ENCODE data around the gene HHEX.

DNA sequence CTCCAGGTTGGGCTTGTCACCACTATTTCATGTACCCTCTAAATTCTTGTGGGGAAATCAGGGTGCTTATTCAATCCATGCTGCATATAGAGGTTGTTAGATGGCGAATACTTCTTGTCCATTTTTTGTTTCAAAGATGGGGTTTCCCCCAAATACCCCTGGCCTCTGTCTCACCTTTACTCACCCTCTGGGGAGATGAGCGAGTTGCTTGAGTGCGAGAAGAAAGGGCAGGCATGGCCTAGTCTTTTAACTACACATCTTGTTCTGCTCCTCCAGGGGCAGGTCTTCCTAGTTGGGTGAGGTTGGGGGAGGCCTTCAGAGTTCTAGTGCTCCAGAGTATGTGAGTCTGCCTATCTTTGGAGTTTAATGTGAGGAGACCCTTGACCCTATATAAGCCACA, 46.2 kb downstream of the HHEX start:
- TF ChIP-seq, protein P1, sequence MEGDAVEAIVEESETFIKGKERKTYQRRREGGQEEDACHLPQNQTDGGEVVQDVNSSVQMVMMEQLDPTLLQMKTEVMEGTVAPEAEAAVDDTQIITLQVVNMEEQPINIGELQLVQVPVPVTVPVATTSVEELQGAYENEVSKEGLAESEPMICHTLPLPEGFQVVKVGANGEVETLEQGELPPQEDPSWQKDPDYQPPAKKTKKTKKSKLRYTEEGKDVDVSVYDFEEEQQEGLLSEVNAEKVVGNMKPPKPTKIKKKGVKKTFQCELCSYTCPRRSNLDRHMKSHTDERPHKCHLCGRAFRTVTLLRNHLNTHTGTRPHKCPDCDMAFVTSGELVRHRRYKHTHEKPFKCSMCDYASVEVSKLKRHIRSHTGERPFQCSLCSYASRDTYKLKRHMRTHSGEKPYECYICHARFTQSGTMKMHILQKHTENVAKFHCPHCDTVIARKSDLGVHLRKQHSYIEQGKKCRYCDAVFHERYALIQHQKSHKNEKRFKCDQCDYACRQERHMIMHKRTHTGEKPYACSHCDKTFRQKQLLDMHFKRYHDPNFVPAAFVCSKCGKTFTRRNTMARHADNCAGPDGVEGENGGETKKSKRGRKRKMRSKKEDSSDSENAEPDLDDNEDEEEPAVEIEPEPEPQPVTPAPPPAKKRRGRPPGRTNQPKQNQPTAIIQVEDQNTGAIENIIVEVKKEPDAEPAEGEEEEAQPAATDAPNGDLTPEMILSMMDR (IDR thresholded peaks at IDR 0.05 in 2 of 3, conservative IDR thresholded peaks at IDR 0.05 in 1 of 3; ENCODE audit: control insufficient read depth in 2 of 3, extremely low read depth in 1 of 3, insufficient read depth in 1 of 3, low read depth in 3 of 3, low read length in 3 of 3) = no peak
- no peak for TF ChIP-seq NR2C2 (IDR thresholded peaks at IDR 0.05; ENCODE audit: borderline replicate concordance, control insufficient read depth, insufficient read length, low read depth)
- TF ChIP-seq, protein P2, sequence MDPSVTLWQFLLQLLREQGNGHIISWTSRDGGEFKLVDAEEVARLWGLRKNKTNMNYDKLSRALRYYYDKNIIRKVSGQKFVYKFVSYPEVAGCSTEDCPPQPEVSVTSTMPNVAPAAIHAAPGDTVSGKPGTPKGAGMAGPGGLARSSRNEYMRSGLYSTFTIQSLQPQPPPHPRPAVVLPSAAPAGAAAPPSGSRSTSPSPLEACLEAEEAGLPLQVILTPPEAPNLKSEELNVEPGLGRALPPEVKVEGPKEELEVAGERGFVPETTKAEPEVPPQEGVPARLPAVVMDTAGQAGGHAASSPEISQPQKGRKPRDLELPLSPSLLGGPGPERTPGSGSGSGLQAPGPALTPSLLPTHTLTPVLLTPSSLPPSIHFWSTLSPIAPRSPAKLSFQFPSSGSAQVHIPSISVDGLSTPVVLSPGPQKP (IDR thresholded peaks at IDR 0.05; ENCODE audit: low read depth, low read length) = no peak
- TF ChIP-seq EP300 (IDR thresholded peaks at IDR 0.05; ENCODE audit: borderline replicate concordance in 1 of 2, control insufficient read depth in 1 of 2, low read depth in 2 of 2, low read length in 2 of 2) = no peak
- TF ChIP-seq, protein P3, sequence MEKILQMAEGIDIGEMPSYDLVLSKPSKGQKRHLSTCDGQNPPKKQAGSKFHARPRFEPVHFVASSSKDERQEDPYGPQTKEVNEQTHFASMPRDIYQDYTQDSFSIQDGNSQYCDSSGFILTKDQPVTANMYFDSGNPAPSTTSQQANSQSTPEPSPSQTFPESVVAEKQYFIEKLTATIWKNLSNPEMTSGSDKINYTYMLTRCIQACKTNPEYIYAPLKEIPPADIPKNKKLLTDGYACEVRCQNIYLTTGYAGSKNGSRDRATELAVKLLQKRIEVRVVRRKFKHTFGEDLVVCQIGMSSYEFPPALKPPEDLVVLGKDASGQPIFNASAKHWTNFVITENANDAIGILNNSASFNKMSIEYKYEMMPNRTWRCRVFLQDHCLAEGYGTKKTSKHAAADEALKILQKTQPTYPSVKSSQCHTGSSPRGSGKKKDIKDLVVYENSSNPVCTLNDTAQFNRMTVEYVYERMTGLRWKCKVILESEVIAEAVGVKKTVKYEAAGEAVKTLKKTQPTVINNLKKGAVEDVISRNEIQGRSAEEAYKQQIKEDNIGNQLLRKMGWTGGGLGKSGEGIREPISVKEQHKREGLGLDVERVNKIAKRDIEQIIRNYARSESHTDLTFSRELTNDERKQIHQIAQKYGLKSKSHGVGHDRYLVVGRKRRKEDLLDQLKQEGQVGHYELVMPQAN (conservative IDR thresholded peaks at IDR 0.05) = no peak
- TF ChIP-seq, protein P4, sequence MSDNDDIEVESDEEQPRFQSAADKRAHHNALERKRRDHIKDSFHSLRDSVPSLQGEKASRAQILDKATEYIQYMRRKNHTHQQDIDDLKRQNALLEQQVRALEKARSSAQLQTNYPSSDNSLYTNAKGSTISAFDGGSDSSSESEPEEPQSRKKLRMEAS (IDR thresholded peaks at IDR 0.05; ENCODE audit: low read depth, low read length) = no peak
- TF ChIP-seq POLR2A (IDR thresholded peaks at IDR 0.05; ENCODE audit: low read depth, low read length) = no peak
- no peak for TF ChIP-seq SIX5 (IDR thresholded peaks at IDR 0.05; ENCODE audit: low read depth, low read length, severe bottlenecking)
- TF ChIP-seq HDAC2 (IDR thresholded peaks at IDR 0.05) = no peak
- TF ChIP-seq EZH2 (IDR thresholded peaks at IDR 0.05; ENCODE audit: borderline replicate concordance, control insufficient read depth, low read depth, low read length) = no peak
- TF ChIP-seq NFYA (IDR thresholded peaks at IDR 0.05; ENCODE audit: borderline replicate concordance, low read depth, low read length) = no peak
